Measurements from ENCODE around the gene VIPR2.

DNA sequence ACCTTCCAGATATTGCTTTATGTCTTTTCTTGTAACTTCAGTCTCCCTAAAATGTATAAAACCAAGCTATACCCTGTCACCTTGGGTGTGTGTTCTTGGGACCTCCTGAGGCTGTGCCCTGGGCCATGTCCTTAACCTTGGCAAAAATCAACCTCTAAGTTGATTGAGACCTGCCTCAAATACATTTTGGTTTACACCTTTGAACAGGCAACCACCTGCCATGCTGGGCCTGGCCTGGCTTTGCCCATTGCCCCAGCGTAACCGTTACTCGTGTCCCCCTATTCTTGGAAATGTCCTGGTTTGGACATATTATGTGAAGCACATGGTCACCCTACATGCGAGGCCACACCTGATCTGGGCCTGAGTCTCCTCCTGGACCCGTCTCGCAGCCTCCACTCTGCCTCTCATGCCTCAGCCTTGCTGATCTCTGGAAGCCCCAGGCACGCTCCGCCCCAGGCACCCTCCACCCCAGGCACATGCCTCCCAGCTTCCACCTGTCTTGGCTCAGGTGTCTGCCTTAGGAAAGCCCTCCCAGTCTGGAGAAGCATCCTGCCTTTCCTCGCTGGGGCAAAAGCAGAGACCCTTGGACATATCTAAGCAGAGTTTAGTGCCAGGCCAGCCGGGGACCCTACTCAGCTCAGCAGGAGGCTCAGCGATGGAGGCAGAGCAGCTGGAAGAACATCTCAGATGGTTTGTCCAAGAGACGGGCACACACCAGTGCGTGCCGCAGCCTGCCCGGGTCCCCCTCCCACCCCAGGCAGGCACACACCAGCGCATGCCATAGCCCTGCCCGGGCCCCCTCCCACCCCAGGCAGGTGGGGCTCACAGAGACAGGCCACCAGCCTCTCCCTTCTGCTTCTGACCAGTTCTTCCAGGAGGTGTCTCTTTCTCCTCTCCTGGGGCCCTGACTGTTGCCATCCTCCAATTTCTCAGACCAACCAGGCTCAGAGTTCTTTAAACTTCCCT is 4.0 kb upstream of the VIPR2 start:
- TF ChIP-seq, protein P1, sequence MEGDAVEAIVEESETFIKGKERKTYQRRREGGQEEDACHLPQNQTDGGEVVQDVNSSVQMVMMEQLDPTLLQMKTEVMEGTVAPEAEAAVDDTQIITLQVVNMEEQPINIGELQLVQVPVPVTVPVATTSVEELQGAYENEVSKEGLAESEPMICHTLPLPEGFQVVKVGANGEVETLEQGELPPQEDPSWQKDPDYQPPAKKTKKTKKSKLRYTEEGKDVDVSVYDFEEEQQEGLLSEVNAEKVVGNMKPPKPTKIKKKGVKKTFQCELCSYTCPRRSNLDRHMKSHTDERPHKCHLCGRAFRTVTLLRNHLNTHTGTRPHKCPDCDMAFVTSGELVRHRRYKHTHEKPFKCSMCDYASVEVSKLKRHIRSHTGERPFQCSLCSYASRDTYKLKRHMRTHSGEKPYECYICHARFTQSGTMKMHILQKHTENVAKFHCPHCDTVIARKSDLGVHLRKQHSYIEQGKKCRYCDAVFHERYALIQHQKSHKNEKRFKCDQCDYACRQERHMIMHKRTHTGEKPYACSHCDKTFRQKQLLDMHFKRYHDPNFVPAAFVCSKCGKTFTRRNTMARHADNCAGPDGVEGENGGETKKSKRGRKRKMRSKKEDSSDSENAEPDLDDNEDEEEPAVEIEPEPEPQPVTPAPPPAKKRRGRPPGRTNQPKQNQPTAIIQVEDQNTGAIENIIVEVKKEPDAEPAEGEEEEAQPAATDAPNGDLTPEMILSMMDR (IDR thresholded peaks at IDR 0.05): no peak
- no peak for TF ChIP-seq POLR2A (IDR thresholded peaks at IDR 0.05)
